DMS153 treated with DMSO at 0.1 percent for 48 hours (cell line): ENCODE results near the gene COA7.
"Not testable (repeated sequence)": the region's sequence is repeated elsewhere in the genome, so short reads cannot be mapped to it uniquely, and the experiment has no call there.

Experiments
- DNase-seq: peaks from one replicate; lab custom pipeline; 2025; ENCODE audit not compliant: unreplicated experiment; lab: John Stamatoyannopoulos, UW

COA7 gene

GRCh38 chr1:52706941-52707926, 9.1 kb upstream of the COA7 start:
- DNase-seq, result no peak

DNA sequence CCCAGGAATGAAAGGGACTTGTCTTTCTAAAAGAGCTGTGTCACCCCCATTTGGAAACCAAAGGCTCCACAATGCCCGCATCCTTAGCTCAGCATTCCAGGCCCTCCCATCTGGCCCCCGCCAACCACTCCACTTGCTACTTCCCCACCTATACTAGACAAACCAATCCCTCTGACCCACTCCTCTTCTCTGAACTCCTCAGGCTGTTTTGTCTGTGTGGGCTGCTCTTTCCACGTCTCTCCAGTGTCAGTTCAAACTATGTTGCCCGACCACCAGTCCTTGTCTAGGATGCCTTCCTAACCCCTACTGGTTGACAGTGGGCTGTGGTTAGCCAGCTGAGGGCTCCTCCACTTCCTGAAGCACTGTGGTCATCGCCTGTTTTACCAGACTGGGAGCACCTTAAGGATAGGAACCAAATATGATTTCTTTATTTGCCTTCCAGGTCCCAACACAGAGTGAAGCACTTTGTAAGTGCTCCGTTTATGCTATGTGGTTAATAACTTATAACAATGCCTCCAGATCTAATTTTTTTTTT, 8.1 kb upstream of the COA7 start:
- DNase-seq, result no peak

DNA sequence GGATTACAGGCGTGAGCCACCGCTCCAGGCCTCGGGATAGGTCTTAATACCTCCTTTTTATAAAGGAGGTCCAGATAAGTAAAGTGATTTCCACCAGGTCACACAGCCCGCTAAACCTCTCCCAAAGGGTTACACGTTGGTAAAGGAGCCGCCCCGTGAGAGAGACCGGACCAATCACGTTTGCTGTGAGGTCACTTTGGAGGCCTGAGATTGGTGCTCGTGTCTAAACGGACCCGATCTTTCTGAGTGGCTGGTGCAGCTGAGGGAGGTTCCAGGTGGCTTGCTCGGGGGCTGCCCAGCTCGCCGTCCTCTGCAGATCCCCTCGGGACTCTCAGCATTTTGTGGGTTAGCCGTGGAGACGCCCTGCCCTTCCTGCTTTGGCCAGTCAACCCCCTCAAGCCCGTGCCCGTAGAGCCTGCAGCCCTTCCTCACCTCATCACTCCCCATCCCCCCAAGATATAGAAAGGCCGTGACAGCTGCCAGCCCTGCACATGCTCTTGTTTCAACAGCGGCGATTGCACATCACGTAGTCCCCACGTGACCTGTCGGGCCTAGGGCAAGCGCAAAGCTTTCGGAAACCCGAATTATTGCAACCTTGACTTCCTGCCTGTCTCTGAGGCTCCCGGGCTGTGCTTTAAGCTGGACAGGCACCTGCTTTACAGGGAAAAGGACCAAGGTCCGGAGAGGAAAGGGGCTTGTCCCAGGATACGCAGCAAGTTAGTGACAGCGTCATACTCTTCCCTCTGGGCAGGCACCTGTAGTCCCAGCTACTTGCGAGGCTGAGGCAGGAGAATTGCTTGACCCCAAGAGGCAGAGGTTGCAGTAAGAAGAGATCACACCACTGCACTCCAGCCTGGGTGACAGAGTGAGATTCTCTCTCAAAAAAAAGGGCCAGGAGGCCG, 5.0 kb upstream of the COA7 start:
- peak; percentile 89 for DNase-seq

DNA sequence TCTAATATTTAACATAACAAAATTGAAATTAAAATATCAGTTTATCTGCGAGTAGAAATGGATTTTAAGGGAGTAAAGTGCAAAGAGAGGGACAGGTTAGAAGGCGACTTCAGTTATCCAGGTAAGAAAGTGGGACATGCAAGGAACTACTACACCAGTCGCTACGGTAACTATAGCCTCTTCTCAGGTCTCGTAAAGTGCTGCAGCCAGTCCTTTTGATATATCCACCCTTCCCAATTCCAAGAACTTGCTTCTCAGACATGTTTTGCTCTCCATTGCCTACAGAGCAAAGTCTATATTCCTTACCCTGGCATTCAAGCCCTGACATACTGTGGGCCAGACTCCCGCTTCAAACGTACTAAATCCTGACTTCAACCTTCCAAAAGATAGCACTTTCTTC, 2.5 kb downstream of the COA7 start:
- DNase-seq, result no peak

- DNase-seq, result no peak
Measured at GRCh38 chr1:52693843-52694242, 4.3 kb downstream of the COA7 start.

- DNase-seq, result not testable (repeated sequence)
Measured at GRCh38 chr1:52693351-52693750, 4.8 kb downstream of the COA7 start.

- DNase-seq, result no peak
Measured at GRCh38 chr1:52692697-52693096, 5.5 kb downstream of the COA7 start.

- DNase-seq, result no peak
Measured at GRCh38 chr1:52691821-52692220, 6.3 kb downstream of the COA7 start.

DNA sequence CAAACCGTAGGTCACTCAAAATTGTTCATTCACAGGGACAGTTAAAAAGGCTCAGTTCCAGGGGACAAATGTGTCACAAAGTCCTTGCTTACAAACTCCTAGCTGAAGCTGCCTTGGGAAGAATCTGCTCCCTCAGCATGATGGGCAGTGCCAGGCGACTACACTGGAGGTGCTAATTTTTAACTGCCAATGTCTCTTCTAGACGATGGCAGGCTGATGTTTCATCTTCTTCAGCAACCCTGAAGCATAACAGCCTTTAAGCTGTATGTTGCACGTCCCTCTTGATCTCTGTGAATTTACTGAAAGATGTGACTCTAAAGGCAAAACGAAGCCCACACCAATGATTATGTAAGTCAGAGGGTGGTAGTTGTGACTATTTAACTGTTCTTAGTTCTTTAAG, 11.3 kb downstream of the COA7 start:
- no peak for DNase-seq

DNA sequence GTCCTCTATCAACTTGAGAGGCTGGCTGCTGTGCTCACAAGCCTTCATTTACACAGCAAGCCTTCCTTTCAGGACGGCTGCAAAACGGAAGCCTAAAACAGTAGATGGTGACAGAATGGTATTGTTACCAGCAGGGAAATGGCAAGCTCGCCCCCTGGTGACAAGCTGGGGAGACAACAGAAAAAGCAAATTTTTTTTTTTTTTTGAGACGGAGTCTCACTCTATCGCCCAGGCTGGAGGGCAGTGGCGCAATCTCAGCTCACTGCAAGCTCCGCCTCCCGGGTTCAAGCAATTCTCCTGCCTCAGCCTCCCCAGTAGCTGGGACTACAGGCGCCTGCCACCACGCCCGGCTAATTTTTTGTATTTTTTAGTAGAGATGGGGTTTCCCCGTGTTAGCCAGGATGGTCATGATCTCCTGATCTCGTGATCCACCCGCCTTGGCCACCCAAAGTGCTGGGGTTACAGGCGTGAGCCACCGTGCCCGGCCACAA, 11.8 kb downstream of the COA7 start:
- peak; percentile 25 for DNase-seq

DNA sequence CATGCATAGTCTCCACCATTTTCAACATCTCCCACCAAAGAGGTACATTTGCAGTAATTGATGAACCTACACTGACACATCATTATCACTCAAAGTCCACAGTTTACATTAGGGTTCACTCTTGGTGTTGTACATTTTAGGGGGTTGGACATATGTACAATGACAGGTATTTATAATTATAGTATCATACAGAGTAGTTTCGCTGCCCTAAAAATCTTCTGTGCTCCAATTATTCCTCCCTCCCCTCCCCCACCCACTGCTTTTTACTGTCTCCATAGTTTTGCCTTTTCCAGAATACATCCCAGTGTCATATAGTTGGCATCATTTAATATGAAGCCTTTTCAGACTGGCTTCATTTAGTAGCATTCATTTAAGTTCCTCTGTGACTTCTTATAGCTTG, 13.6 kb downstream of the COA7 start:
- DNase-seq, result no peak

GRCh38 chr1:52683367-52683940, 14.7 kb downstream of the COA7 start:
- no peak for DNase-seq

DNA sequence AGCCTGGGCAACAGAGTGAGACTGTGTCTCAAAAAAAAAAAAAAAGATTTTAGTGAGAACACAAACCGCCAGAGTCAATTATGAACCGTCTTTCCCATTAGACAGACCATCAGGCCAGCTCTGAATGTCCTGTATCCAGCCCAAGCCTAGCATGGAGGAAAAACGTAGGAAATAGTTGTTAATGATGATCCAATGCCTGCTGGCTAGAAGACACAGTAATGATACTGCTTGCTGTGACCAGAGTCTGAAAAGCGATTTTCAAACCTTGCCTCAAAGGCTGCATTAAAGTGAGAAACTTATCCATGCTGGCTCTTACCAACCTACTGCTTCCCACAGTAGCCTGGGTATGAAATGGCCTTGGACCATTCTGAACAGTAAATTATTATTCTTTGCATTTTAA, 17.0 kb downstream of the COA7 start:
- DNase-seq, result no peak

DNA sequence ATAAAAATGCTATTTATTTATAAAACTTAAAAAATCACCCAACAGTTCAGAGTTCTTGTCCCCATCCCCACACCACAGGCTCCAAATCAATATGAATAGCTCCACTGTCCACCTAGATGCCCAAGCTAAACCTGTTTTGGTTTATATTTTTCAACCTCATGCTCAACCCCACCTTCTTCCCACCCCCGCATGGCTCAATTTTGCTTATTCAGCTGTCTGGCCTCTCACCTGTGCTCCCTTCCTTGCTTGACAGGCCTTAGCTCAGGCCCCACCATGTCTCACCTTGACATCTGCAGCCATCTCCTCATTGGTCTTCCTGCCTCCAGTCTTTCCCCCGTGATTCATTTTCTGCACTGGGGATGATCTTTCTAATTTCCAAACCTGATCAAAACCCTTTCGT, 17.8 kb downstream of the COA7 start:
- DNase-seq, result no peak

- no peak for DNase-seq
Measured at GRCh38 chr1:52679498-52679897, 18.6 kb downstream of the COA7 start.

GRCh38 chr1:52679048-52679447, 19.1 kb downstream of the COA7 start:
- DNase-seq, result no peak

DNA sequence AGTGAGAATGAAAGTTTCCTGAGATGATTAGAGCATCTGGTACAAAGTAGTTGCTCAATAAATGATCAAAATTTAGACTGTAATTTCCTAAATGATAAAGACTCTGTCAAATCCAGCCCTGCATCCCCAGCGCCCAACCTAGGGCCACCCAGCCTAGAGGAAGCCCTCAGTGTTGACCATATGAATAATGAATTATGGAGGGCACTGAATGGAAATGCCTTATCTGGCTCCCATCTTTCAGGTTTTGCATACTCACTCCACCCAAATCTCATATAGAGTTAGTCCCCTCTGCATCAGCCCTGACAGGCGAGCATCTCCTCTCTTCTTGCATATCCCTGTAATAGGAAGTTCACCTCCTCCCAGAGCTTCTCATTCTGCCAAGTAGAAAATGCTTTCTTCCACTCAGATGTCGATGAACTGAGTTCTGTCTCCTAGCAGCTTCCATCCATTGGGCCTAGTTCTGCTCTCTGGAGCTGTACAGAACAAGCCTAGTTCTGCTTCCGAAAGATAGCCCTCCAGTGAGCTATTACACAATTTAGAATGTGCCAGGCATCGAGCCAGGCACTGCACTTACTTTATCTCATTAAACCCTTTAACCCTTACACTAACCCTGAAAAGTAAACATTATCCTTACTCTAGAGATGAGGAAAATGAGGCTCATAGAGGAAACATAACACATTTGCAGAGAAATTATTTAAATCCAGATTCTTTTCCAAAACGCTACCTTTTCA, 20.9 kb downstream of the COA7 start:
- no peak for DNase-seq

- DNase-seq, result no peak
Measured at GRCh38 chr1:52676249-52676903, 21.8 kb downstream of the COA7 start.

DNA sequence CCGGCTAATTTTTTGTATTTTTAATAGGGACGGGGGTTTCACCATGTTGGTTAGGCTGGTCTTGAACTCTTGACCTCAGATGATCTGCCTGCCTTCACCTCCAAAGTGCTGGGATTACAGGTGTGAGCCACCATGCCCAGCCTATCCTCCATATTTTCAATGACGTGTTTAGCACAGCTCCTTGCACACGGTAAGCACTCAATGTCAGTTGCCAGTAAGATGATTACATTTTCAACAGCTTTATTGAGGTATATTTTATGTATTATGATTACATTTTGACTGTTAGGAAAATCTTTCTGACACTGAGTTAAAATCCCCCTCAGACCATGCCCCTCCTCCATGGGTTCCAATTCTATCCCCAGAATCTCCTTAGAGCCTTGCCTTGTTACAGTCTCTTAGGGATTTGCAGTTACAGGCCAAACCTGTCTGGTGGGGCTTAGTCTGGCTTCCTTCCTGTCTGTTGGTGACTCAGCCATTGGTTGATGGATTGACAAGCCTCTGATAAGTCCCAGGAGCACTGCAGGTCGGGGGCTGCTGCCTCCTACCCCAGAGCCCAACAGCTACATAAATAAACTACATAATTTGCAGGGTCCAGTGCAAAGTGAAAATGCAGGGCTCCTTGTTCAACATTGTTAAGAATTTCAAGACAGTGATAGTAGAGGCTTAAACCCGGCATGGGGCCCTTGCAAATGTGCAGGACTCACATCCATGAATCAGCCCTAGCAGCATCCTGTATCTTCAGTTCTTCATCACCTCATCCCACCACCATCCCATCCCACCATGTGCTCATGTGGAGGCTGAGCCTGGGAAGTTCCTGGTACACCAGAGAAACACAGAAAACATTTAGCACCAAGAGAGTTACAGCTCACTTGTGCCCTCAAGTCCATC, 23.4 kb downstream of the COA7 start:
- no peak for DNase-seq
